GM21526 (cell line): ENCODE measurements around the gene ISG20L2.
A peak's percentile ranks its signal among the peaks of the same experiment; 100 is the strongest.

Source experiments
- ATAC-seq: cut with Tn5 transposase; IDR thresholded peaks from one replicate; pipeline ENCODE4 v1.9.1; 2021; ENCODE audit warnings: moderate library complexity; ENCODE audit not compliant: unreplicated experiment, low FRiP score

Gene ISG20L2

GRCh38 chr1:156754219-156754618, 25.7 kb upstream of the ISG20L2 start:
- ATAC-seq: no peak

DNA sequence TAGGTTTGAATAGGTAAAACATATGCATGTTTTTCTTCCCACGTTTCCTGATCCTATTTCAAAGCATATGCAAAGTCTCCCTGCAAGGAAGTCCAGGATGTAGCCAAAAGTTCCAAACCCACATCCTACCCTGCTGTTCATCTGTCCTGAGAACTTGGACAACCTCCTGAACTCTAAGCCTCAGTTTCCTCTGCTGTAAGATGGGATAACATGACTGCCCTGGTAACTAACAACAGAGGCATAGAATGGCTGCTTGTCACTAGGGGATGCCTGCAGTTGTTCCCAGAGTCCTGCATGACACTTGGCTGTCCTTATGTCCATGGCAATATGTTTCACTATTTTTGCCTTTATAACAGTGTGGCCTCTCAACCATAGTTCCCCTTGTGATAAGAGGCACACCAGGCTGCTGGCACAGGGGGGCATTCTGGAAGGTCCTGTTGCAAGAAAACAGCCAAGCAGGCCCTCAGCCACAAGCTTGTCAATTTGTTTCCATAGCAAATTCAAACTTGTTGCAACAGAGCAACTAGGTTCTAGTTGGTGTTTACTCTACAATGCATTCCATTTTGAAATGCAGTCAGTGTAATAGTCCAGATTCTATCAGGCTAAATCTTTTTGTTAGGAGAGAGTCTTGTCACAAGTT, 24.4 kb upstream of the ISG20L2 start:
- ATAC-seq: no peak

DNA sequence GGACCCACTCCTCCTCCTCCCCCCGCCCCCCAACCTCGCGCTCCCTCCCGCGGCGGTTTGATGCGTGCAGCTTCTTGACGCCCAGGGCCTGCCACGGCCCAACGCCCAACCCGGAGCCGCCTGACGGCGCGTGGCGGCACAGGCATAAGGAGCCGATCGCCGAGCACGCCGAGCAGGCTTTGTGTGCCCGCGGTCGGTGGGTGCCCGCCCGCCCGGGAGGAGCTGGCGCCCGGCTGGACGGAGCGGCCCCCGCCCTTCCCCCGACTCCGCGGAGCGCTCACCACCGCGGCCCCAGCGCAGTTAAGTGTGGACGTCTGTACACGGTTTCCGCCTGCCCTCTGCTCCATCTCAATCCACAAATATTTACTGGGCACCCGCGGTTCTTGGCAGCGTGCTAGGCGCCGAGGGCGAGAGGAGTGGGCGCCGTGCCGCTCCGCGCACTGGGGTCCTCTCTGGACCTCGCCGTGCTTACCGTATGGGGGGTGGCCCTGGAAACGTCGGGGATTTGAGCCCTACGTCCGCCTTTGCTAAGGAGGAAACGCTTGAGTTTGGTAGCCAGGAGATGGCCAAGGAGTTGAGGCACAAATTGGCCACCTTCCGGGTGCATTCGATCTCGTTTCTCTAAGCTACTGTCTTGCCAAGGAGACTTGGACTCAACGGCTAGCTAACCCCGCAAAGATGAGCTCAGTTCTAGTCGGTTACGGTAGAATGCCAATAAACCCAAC, 23.4 kb upstream of the ISG20L2 start:
- ATAC-seq: peak; percentile 54

DNA sequence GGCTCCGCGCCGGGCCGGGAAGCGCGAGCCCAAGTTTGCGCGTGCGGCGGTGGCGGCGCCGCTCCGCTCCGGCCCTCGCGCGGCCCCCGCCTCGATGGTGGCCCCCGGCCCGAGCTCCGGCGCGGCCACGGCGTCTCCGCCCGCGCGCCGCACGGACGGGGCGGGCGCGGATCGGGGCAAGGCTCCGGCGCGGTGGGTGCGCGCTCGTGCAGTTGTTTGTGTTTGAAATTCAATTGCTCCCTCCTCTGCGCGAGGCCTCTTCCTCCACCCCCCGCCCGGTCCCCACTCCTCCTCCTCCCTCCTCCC, 22.8 kb upstream of the ISG20L2 start, which contains the start of gene HDGF:
Gene HDGF (minus strand): TSS at position 225 of the 306 bp plus-strand sequence. CDS start 246 bp downstream, outside the sequence.
- peak; percentile 9 for ATAC-seq

DNA sequence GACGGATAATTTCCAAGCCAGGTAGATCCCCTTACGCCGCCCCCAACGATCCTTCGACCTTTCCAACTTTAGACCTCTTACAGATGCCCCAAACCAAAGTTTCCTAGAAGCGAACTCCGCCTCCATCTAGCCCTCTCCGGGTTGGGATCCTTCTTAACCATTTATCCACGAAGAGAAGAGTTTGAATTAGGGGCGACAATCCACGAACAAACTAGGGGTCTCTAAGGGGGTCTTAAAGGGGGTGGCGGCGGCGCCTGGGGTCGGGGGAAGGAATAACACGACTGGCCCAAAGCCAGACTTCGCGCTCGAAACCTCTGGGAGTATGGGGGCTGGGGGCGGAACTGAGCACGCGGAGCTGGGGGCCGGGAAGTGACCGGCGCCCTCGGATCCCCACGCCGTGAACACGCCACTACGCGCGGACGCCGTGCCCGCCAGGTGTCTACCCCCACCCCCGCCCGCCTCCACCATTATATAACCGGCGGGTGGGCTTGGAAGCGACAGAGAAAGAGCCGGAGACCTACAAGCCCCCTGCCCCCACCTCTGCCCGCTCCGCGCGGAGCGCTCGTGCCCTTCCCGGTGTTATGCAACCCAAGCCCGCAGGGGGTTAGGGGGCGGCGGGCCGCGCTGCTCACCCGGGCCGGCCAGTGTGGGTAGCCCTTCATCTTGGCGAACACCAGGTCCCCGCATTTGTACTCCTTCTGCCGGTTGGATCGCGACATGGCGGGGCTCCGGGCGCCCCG, 22.3 kb upstream of the ISG20L2 start:
- peak; percentile 2 for ATAC-seq

DNA sequence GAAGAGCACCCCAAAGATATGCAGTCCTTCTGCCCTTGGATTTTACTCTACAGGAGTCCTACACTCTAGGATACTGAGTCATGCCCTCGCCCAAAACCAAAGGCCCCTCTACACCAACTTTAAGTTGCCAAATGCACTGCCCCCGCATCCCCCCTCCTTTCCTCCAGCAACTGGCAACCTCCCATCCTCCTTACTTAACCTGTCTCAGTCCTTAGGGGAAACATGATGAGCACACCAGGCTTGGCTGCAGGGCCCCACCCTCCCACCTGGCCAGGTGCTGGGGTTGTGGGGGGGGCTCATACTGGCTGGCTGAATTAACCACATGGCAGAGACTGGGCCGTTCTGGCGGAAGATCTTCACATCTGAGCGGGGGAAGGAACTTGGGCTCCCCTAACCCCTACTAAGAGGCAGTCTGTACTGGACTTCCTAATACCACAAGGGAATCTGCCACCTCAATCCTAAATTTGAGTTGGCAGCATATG, 21.7 kb upstream of the ISG20L2 start:
- ATAC-seq: no peak

GRCh38 chr1:156749419-156750118, 21.0 kb upstream of the ISG20L2 start:
- no peak for ATAC-seq

- no peak for ATAC-seq
Measured at GRCh38 chr1:156748670-156749418, 20.3 kb upstream of the ISG20L2 start.

GRCh38 chr1:156747742-156748669, 19.4 kb upstream of the ISG20L2 start:
- ATAC-seq: no peak

DNA sequence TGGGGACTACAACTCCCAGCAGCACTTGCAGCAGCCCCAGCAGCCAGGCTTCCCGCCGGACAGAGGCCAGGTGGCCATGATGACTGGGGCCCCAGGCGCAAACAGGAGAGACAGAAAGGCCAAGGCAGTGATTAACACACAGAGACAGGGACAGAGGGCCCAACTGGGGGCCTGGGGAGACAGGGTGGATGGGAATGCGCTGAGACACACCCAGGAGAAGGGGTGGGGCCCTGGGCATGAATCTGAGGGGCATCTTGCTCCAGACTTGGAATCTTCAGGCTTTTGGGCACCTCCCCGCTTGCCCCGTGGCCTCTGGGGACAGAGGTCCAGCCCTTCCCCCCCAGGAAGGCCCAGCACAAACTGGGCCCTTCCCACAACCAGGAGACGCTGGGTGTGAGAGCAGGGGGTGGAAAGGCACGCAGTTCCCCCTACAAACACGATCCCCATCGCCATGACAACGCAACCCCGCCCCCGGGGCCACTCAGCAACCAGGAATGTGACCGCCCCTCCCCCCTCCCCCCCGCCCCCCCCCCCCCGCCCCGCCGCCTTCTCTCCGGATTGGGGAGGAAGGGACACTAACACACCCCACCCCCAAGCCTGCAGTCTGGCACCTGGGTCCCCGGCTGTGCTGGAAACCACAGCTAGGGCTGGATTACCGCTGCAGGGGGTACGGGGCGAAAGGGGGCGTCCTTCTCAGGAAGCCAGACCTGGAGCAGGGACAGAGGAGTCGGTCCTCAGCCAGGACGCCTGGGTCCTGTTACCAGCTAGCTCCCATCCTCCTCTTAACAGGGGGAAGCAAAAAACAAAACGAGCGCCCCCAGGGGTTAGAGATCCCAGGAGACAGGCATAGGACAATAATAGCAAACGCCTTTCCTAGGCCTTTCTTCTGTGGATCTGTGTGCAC, 18.4 kb upstream of the ISG20L2 start:
- no peak for ATAC-seq

GRCh38 chr1:156746406-156746727, 17.8 kb upstream of the ISG20L2 start:
- ATAC-seq: no peak

GRCh38 chr1:156745881-156746280, 17.3 kb upstream of the ISG20L2 start:
- no peak for ATAC-seq

- ATAC-seq: no peak
Measured at GRCh38 chr1:156744786-156745419, 16.3 kb upstream of the ISG20L2 start.

DNA sequence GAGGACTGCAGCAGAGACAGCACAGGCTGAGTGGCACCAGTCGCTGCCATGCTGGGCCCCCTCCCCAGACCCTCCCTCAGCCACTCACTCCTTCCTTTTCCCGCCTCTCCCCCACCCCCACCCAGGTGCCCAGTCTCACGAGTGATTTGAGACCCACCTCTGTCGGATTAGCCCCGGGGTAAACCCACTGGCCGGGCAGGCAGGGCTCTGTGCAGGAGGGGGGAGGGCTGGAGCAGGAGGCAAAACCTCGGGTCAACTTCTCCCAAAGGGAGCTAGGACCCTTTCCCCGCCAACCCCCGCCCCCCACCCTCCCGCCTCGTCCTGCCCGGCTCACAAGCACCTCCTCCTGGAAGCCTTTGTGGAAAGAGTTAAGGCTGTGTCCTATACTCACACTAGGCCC, 15.8 kb upstream of the ISG20L2 start:
- ATAC-seq: no peak

GRCh38 chr1:156743367-156744302, 15.1 kb upstream of the ISG20L2 start:
- no peak for ATAC-seq

DNA sequence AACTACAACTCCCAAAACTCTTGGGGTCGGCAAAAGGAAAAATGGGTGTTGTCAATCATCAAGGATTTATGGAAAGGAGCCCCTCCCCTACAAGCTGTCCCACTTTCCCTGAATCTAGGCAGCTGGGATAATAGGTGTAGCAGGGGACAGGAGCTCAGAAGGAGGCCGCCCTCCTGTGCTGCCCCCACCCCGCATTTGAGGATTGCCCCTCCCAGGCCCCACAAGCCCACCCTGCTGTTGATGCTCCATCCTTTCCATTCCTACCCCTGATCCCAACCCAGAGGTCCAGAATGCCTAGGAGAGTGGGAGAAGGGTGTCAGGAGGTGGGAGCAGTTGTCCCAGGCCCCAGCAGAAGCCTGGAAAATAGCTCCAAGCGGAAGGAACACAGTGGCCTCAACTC, 14.2 kb upstream of the ISG20L2 start:
- no peak for ATAC-seq

GRCh38 chr1:156742017-156742416, 13.5 kb upstream of the ISG20L2 start:
- no peak for ATAC-seq
